ENCODE measurements around the gene CA10.

The CA10 gene

GRCh38 chr17:51891936-51892335 is 266.6 kb downstream of the CA10 start:
- H4K12ac ChIP-seq (ENCODE audit: low read depth, low read length) = no peak overlapping the region
- H3K18ac ChIP-seq (ENCODE audit: low read length) = no peak overlapping the region
- no peak overlapping the region for H2BK120ac ChIP-seq (ENCODE audit: insufficient read depth, low read length, poor library complexity)
- no peaks in the 10 kb centered on the region for H3K79me2 ChIP-seq (ENCODE audit: control insufficient read depth, insufficient read depth, low read length, poor library complexity)
- H3K36me3 ChIP-seq (ENCODE audit: control insufficient read depth in 1 of 2, insufficient read depth in 2 of 2, low read length in 2 of 2) = no peaks in the 10 kb centered on the region
- H3K79me1 ChIP-seq (ENCODE audit: low read length) = no peaks in the 10 kb centered on the region
- no peak overlapping the region for H3K4ac ChIP-seq (ENCODE audit: low read depth, low read length)
- H3K14ac ChIP-seq (ENCODE audit: low read length) = no peak overlapping the region
- H2BK5ac ChIP-seq (ENCODE audit: low read depth, low read length, poor library complexity) = no peak overlapping the region
- no CpG with 5 or more reads among the region's 2 CpGs for WGBS (ENCODE audit: extremely low coverage, insufficient coverage, insufficient read length)
- no peaks in the 10 kb centered on the region for H3K27me3 ChIP-seq (ENCODE audit: insufficient read depth, low read length)
- DNase-seq = no peak
- H2BK12ac ChIP-seq (ENCODE audit: low read length) = no peak overlapping the region
- H2AFZ ChIP-seq (ENCODE audit: insufficient read depth, low read length, poor library complexity) = no peak overlapping the region
- H3K23ac ChIP-seq (ENCODE audit: low read length) = no peak overlapping the region
- no peak overlapping the region for H4K91ac ChIP-seq (ENCODE audit: low read depth, low read length)
- no peak overlapping the region for H4K8ac ChIP-seq (ENCODE audit: low read depth, low read length)
- no peak overlapping the region for H3K4me3 ChIP-seq (ENCODE audit: low read depth, low read length)
- H3K27ac ChIP-seq (ENCODE audit: low read depth, low read length) = no peak overlapping the region
- no peak overlapping the region for H3K9ac ChIP-seq (ENCODE audit: low read length)
- no peak overlapping the region for H3K4me2 ChIP-seq (ENCODE audit: low read length)
- H2AK5ac ChIP-seq (ENCODE audit: low read length) = no peak overlapping the region
- H3K9me3 ChIP-seq (ENCODE audit: insufficient read depth, low read depth, low read length) = no peaks in the 10 kb centered on the region
- no peaks in the 10 kb centered on the region for H3K4me1 ChIP-seq (ENCODE audit: control insufficient read depth in 1 of 2, insufficient read depth in 2 of 2, low read length in 2 of 2)

- H4K91ac ChIP-seq (ENCODE audit: low read depth, low read length) = no peak overlapping the region
- no peak overlapping the region for H4K12ac ChIP-seq (ENCODE audit: low read depth, low read length)
- H3K4me1 ChIP-seq (ENCODE audit: control insufficient read depth in 1 of 2, insufficient read depth in 2 of 2, low read length in 2 of 2) = no peaks in the 10 kb centered on the region
- no CpG with 5 or more reads among the region's 1 CpG for WGBS (ENCODE audit: extremely low coverage, insufficient coverage, insufficient read length)
- no peaks in the 10 kb centered on the region for H3K79me1 ChIP-seq (ENCODE audit: low read length)
- H3K36me3 ChIP-seq (ENCODE audit: control insufficient read depth in 1 of 2, insufficient read depth in 2 of 2, low read length in 2 of 2) = no peaks in the 10 kb centered on the region
- H3K9ac ChIP-seq (ENCODE audit: low read length) = no peak overlapping the region
- no peaks in the 10 kb centered on the region for H3K9me3 ChIP-seq (ENCODE audit: insufficient read depth, low read depth, low read length)
- H3K27ac ChIP-seq (ENCODE audit: low read depth, low read length) = no peak overlapping the region
- no peak overlapping the region for H2BK12ac ChIP-seq (ENCODE audit: low read length)
- no peak overlapping the region for H2BK5ac ChIP-seq (ENCODE audit: low read depth, low read length, poor library complexity)
- H3K18ac ChIP-seq (ENCODE audit: low read length) = no peak overlapping the region
- H4K8ac ChIP-seq (ENCODE audit: low read depth, low read length) = no peak overlapping the region
- no peak overlapping the region for H3K14ac ChIP-seq (ENCODE audit: low read length)
- H3K4ac ChIP-seq (ENCODE audit: low read depth, low read length) = no peak overlapping the region
- no peak overlapping the region for H2AK5ac ChIP-seq (ENCODE audit: low read length)
- no peak overlapping the region for H3K4me2 ChIP-seq (ENCODE audit: low read length)
- DNase-seq = no peak
- H2AFZ ChIP-seq (ENCODE audit: insufficient read depth, low read length, poor library complexity) = no peak overlapping the region
- no peak overlapping the region for H3K23ac ChIP-seq (ENCODE audit: low read length)
- no peak overlapping the region for H3K4me3 ChIP-seq (ENCODE audit: low read depth, low read length)
- H3K27me3 ChIP-seq (ENCODE audit: insufficient read depth, low read length) = no peaks in the 10 kb centered on the region
- no peak overlapping the region for H2BK120ac ChIP-seq (ENCODE audit: insufficient read depth, low read length, poor library complexity)
- no peaks in the 10 kb centered on the region for H3K79me2 ChIP-seq (ENCODE audit: control insufficient read depth, insufficient read depth, low read length, poor library complexity)
Observed at GRCh38 chr17:51890710-51891109, 267.8 kb downstream of the CA10 start.

GRCh38 chr17:51888816-51889215 is 269.7 kb downstream of the CA10 start:
- Histone ChIP-seq H2BK5ac (ENCODE audit: low read depth, low read length, poor library complexity) (no peak overlapping the region), H3K27ac (ENCODE audit: low read depth, low read length) (no peak overlapping the region), H3K9ac (ENCODE audit: low read length) (no peak overlapping the region), H2AK5ac (ENCODE audit: low read length) (no peak overlapping the region), H2BK120ac (ENCODE audit: insufficient read depth, low read length, poor library complexity) (no peak overlapping the region), H3K14ac (ENCODE audit: low read length) (no peak overlapping the region), H3K4me2 (ENCODE audit: low read length) (no peak overlapping the region), H2AFZ (ENCODE audit: insufficient read depth, low read length, poor library complexity) (no peak overlapping the region), H3K79me2 (ENCODE audit: control insufficient read depth, insufficient read depth, low read length, poor library complexity) (no peaks in the 10 kb centered on the region), H3K79me1 (ENCODE audit: low read length) (no peaks in the 10 kb centered on the region), H3K23ac (ENCODE audit: low read length) (no peak overlapping the region), H3K36me3 (ENCODE audit: control insufficient read depth in 1 of 2, insufficient read depth in 2 of 2, low read length in 2 of 2) (no peaks in the 10 kb centered on the region), H3K27me3 (ENCODE audit: insufficient read depth, low read length) (no peaks in the 10 kb centered on the region), H3K9me3 (ENCODE audit: insufficient read depth, low read depth, low read length) (no peaks in the 10 kb centered on the region), H3K4me3 (ENCODE audit: low read depth, low read length) (no peak overlapping the region), H3K18ac (ENCODE audit: low read length) (no peak overlapping the region), H4K91ac (ENCODE audit: low read depth, low read length) (no peak overlapping the region), H3K4me1 (ENCODE audit: control insufficient read depth in 1 of 2, insufficient read depth in 2 of 2, low read length in 2 of 2) (no peaks in the 10 kb centered on the region), H3K4ac (ENCODE audit: low read depth, low read length) (no peak overlapping the region), H4K12ac (ENCODE audit: low read depth, low read length) (no peak overlapping the region), H4K8ac (ENCODE audit: low read depth, low read length) (no peak overlapping the region), H2BK12ac (ENCODE audit: low read length) (no peak overlapping the region)
- WGBS (ENCODE audit: extremely low coverage, insufficient coverage, insufficient read length) = no CpG with 5 or more reads among the region's 2 CpGs
- no peak for DNase-seq

GRCh38 chr17:51876986-51877385 is 281.5 kb downstream of the CA10 start:
- H2BK12ac ChIP-seq (ENCODE audit: low read length) = no peak overlapping the region
- H2AFZ ChIP-seq (ENCODE audit: insufficient read depth, low read length, poor library complexity) = no peak overlapping the region
- no peak overlapping the region for H3K4me2 ChIP-seq (ENCODE audit: low read length)
- H2AK5ac ChIP-seq (ENCODE audit: low read length) = no peak overlapping the region
- H3K4ac ChIP-seq (ENCODE audit: low read depth, low read length) = no peak overlapping the region
- H3K27me3 ChIP-seq (ENCODE audit: insufficient read depth, low read length) = no peaks in the 10 kb centered on the region
- H4K91ac ChIP-seq (ENCODE audit: low read depth, low read length) = no peak overlapping the region
- no peak overlapping the region for H3K9ac ChIP-seq (ENCODE audit: low read length)
- H3K4me1 ChIP-seq (ENCODE audit: control insufficient read depth in 1 of 2, insufficient read depth in 2 of 2, low read length in 2 of 2) = no peaks in the 10 kb centered on the region
- H3K27ac ChIP-seq (ENCODE audit: low read depth, low read length) = no peak overlapping the region
- H2BK5ac ChIP-seq (ENCODE audit: low read depth, low read length, poor library complexity) = no peak overlapping the region
- no peak for DNase-seq
- no peak overlapping the region for H3K18ac ChIP-seq (ENCODE audit: low read length)
- no peaks in the 10 kb centered on the region for H3K36me3 ChIP-seq (ENCODE audit: control insufficient read depth in 1 of 2, insufficient read depth in 2 of 2, low read length in 2 of 2)
- H3K9me3 ChIP-seq (ENCODE audit: insufficient read depth, low read depth, low read length) = no peaks in the 10 kb centered on the region
- H3K79me2 ChIP-seq (ENCODE audit: control insufficient read depth, insufficient read depth, low read length, poor library complexity) = no peaks in the 10 kb centered on the region
- H4K12ac ChIP-seq (ENCODE audit: low read depth, low read length) = no peak overlapping the region
- no peak overlapping the region for H3K4me3 ChIP-seq (ENCODE audit: low read depth, low read length)
- H3K23ac ChIP-seq (ENCODE audit: low read length) = no peak overlapping the region
- no peak overlapping the region for H4K8ac ChIP-seq (ENCODE audit: low read depth, low read length)
- H3K14ac ChIP-seq (ENCODE audit: low read length) = no peak overlapping the region
- no peaks in the 10 kb centered on the region for H3K79me1 ChIP-seq (ENCODE audit: low read length)
- no peak overlapping the region for H2BK120ac ChIP-seq (ENCODE audit: insufficient read depth, low read length, poor library complexity)

GRCh38 chr17:51873302-51873701 is 285.2 kb downstream of the CA10 start:
- no peak overlapping the region for H3K4ac ChIP-seq (ENCODE audit: low read depth, low read length)
- no peak overlapping the region for H3K4me3 ChIP-seq (ENCODE audit: low read depth, low read length)
- H3K9me3 ChIP-seq (ENCODE audit: insufficient read depth, low read depth, low read length) = no peaks in the 10 kb centered on the region
- no peak overlapping the region for H2BK5ac ChIP-seq (ENCODE audit: low read depth, low read length, poor library complexity)
- no peaks in the 10 kb centered on the region for H3K27me3 ChIP-seq (ENCODE audit: insufficient read depth, low read length)
- H2BK12ac ChIP-seq (ENCODE audit: low read length) = no peak overlapping the region
- no peak for DNase-seq
- no peak overlapping the region for H4K12ac ChIP-seq (ENCODE audit: low read depth, low read length)
- H3K14ac ChIP-seq (ENCODE audit: low read length) = no peak overlapping the region
- no peak overlapping the region for H3K4me2 ChIP-seq (ENCODE audit: low read length)
- no peaks in the 10 kb centered on the region for H3K4me1 ChIP-seq (ENCODE audit: control insufficient read depth in 1 of 2, insufficient read depth in 2 of 2, low read length in 2 of 2)
- no peak overlapping the region for H3K23ac ChIP-seq (ENCODE audit: low read length)
- H2AK5ac ChIP-seq (ENCODE audit: low read length) = no peak overlapping the region
- no peak overlapping the region for H3K27ac ChIP-seq (ENCODE audit: low read depth, low read length)
- no peak overlapping the region for H3K9ac ChIP-seq (ENCODE audit: low read length)
- no peaks in the 10 kb centered on the region for H3K79me1 ChIP-seq (ENCODE audit: low read length)
- no peak overlapping the region for H2AFZ ChIP-seq (ENCODE audit: insufficient read depth, low read length, poor library complexity)
- H4K91ac ChIP-seq (ENCODE audit: low read depth, low read length) = no peak overlapping the region
- no peak overlapping the region for H4K8ac ChIP-seq (ENCODE audit: low read depth, low read length)
- H2BK120ac ChIP-seq (ENCODE audit: insufficient read depth, low read length, poor library complexity) = no peak overlapping the region
- no peak overlapping the region for H3K18ac ChIP-seq (ENCODE audit: low read length)
- WGBS (ENCODE audit: extremely low coverage, insufficient coverage, insufficient read length) = no CpG with 5 or more reads among the region's 3 CpGs
- no peaks in the 10 kb centered on the region for H3K79me2 ChIP-seq (ENCODE audit: control insufficient read depth, insufficient read depth, low read length, poor library complexity)
- H3K36me3 ChIP-seq (ENCODE audit: control insufficient read depth in 1 of 2, insufficient read depth in 2 of 2, low read length in 2 of 2) = no peaks in the 10 kb centered on the region

Measured in trophoblast cell (in vitro differentiated cells and primary cell).